ENCODE measurements around the gene KCNMB4. TPM values are rescaled to one million over a fixed set of nuclear protein-coding genes. Genes with fewer than 3 reads are reported as not detected.

Gene KCNMB4, protein sequence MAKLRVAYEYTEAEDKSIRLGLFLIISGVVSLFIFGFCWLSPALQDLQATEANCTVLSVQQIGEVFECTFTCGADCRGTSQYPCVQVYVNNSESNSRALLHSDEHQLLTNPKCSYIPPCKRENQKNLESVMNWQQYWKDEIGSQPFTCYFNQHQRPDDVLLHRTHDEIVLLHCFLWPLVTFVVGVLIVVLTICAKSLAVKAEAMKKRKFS
- 1 to 10 TPM in 3 of 4 donors, under 1 TPM in 1; 0.65 to 2.8 (median 1.1) TPM for total RNA-seq

DNA sequence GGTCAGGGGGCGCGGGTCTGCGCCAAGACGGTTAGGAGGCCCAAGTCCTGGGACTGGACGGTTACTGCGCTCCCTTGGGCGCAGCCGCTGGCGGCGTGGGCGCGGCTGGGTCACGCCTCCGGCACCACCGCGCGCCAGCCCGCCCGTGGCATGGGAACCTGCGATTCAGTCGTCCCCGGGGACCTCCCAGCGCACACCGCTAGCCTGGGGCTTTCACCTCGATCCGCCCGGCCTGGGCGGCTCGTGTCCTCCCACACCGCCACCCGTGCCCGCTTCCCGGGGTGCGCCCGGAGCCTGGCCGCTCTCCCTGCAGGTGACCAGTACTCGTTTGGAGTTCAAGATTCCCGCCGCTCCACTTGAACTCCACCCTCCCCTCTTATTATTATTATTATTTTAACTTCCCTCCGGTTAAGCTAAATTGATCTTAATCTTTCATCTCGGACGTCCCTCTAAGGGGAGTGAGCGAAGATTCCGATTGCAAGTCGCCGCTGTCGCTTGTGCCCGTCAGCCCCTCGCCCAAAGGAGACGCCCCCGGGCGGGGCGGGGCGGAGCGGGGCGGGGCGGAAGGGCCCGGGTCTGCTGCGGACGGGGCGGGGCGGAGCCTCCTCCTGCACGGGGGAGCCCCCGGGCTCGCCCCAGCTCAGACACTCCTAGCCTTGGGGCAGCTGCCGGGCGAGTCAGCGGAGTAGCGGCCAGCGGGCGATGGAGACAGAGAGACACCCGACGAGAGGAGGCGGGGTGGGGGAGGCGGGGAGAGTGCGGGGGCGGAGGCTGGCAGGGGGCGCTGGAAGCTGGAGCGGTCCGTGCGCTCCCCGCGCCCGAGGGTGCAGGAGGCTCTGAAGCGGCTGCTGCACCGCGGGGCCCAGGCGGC is at the start of gene KCNMB4:
Gene KCNMB4 (plus strand): TSS at position 643 of the 871 bp plus-strand sequence. CDS start 445 bp downstream, outside the sequence.
- TF ChIP-seq, protein P1, sequence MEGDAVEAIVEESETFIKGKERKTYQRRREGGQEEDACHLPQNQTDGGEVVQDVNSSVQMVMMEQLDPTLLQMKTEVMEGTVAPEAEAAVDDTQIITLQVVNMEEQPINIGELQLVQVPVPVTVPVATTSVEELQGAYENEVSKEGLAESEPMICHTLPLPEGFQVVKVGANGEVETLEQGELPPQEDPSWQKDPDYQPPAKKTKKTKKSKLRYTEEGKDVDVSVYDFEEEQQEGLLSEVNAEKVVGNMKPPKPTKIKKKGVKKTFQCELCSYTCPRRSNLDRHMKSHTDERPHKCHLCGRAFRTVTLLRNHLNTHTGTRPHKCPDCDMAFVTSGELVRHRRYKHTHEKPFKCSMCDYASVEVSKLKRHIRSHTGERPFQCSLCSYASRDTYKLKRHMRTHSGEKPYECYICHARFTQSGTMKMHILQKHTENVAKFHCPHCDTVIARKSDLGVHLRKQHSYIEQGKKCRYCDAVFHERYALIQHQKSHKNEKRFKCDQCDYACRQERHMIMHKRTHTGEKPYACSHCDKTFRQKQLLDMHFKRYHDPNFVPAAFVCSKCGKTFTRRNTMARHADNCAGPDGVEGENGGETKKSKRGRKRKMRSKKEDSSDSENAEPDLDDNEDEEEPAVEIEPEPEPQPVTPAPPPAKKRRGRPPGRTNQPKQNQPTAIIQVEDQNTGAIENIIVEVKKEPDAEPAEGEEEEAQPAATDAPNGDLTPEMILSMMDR (IDR thresholded peaks at IDR 0.05; ENCODE audit: low read depth): no peak

DNA sequence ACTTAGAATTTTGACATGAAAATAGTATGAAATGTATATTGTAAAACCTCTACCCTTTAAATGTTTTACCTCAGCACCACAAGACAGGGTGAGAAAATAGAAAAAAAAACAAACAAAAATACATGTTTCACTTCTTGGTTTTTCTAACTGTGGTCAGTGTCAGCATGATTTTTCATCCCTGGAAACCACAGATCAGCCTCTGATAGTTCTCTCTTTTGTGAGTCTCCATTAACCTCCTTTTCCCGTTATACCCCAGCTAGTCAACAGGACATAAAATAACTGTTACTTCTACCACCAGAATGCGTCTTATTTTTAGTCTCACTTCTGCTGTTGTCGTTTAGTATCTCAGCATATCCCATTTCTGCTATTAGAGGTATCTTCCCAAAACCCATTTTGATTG is 48.3 kb upstream of the KCNMB4 start:
- TF ChIP-seq, protein P1 (IDR thresholded peaks at IDR 0.05; ENCODE audit: low read depth): no peak

DNA sequence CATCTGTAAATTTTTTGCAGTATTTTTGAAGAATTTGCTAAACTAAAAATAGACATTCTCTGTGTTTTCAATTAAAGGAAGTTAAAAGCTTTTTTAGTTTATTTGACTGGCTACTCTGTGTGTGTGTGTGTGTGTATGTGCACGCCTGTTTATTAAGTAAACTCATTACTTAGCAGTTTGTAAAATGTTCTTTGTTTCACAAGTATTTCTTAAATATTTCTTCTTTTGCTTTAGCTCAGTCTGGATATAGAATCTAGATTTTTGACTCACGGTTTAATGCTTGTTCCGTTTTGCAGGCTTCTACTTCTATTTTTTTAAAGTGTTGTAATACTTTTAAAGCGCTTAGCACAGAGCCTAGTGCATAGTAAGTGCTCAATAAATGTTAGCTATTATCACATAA is 46.5 kb upstream of the KCNMB4 start:
- TF ChIP-seq, protein P1 (IDR thresholded peaks at IDR 0.05; ENCODE audit: low read depth): no peak

DNA sequence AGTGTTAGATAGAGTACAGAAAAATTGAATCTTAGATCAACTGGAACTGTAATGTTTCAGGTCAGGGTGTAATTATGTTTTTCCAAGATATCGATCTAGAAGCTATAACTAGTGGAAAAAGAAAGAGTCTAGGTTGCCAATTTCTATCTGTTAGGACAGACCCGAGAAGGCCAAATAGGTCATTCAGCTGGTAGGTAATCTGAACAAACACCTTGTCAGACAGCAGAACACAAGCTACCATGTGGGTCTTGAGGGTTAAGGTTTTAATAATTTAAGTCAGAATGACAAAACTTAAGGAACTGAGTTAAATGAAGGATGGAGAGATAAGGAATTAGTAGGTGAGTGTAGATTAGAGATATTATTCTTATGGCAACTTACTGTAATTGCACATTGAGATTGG is 44.9 kb upstream of the KCNMB4 start:
- TF ChIP-seq, protein P1 (IDR thresholded peaks at IDR 0.05; ENCODE audit: low read depth): no peak

DNA sequence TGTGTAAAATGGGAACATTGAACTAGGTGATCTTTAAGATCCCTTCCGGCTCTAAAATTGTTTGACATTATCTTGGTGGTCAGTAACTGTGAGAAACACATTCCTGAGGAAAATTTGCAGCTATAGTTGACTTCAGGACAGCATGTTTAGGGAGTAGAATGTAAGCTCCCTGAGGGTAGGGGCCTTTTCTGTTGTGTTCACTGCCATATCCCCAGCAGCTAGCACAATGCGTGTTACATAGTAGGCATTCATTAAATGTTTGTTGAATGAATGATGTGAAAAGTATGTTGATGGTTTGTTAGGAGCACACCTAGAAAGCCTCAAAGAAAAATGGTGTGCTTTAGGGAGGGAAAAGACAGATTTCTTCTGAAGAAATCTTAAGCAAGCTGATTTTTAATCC is 38.5 kb upstream of the KCNMB4 start:
- TF ChIP-seq, protein P1 (IDR thresholded peaks at IDR 0.05; ENCODE audit: low read depth): no peak

DNA sequence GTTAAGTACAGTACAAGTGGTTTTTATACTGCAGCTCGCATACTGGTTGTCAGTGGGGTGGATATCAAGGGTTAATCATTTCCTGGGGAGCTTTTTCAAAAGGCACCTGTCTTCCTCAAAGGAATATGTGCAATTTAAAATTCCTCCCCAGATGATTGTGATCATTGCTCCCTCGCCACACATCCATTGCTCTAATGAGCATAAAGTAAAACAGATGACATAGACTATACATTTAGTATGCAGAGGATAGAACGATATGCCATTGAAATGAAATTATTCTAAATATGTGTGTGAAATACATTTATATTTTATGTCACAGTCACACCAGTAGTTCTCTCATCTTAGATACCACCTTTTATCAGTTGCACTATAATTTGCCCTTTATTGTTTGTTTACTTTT is 36.4 kb upstream of the KCNMB4 start:
- TF ChIP-seq, protein P1 (IDR thresholded peaks at IDR 0.05; ENCODE audit: low read depth): no peak

DNA sequence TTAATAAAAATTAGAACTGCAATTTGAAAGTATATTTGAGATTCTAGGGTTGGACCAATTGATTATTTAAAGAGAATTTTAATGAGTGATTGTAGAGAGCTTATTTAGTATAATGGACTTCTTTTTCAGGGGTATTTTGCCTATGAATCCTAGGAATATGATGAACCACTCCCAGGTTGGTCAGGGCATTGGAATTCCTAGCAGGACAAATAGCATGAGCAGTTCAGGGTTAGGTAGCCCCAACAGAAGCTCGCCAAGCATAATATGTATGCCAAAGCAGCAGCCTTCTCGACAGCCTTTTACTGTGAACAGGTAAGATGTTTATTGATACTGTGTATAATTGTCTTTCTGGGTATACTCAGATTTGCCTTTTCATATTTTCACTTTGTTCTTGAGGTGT is 35.9 kb upstream of the KCNMB4 start:
- TF ChIP-seq, protein P1 (IDR thresholded peaks at IDR 0.05; ENCODE audit: low read depth): no peak

Data from subcutaneous adipose tissue (tissue), 4 donors.